Measurements from ENCODE around the gene RAMACL.

DNA sequence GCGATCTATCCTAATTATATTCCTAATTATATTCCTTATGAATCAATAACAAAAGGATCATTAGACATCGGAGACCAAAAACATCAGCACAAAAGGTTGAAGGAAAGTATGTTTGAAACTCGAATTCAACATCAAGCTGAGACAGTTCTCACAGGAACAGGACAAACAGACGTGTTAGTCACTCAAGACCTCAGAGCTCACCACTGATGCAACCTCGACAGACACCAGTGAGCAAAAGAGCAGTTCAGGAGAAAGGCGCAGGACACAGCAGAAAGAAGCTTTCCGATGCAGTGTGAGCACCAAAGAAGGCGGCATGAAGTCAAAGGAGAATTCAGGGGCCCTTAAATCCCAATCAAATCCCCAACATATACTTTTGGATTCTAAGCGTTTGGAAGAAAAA is 6.3 kb upstream of the RAMACL start:
- TF ChIP-seq, protein P1, sequence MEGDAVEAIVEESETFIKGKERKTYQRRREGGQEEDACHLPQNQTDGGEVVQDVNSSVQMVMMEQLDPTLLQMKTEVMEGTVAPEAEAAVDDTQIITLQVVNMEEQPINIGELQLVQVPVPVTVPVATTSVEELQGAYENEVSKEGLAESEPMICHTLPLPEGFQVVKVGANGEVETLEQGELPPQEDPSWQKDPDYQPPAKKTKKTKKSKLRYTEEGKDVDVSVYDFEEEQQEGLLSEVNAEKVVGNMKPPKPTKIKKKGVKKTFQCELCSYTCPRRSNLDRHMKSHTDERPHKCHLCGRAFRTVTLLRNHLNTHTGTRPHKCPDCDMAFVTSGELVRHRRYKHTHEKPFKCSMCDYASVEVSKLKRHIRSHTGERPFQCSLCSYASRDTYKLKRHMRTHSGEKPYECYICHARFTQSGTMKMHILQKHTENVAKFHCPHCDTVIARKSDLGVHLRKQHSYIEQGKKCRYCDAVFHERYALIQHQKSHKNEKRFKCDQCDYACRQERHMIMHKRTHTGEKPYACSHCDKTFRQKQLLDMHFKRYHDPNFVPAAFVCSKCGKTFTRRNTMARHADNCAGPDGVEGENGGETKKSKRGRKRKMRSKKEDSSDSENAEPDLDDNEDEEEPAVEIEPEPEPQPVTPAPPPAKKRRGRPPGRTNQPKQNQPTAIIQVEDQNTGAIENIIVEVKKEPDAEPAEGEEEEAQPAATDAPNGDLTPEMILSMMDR (IDR thresholded peaks at IDR 0.05): no peak
- no peak for TF ChIP-seq POLR2A (IDR thresholded peaks at IDR 0.05)

Measured in uterus (tissue), 2 donors.